DMS53 treated with DMSO at 0.1 percent for 48 hours (cell line): ENCODE measurements around the gene CYP24A1.
A peak's percentile ranks its signal among the peaks of the same experiment; 100 is the strongest.

Experiments
- DNase-seq: peaks from one replicate; lab custom pipeline; 2025; ENCODE audit not compliant: unreplicated experiment; lab: John Stamatoyannopoulos, UW

The CYP24A1 gene

DNA sequence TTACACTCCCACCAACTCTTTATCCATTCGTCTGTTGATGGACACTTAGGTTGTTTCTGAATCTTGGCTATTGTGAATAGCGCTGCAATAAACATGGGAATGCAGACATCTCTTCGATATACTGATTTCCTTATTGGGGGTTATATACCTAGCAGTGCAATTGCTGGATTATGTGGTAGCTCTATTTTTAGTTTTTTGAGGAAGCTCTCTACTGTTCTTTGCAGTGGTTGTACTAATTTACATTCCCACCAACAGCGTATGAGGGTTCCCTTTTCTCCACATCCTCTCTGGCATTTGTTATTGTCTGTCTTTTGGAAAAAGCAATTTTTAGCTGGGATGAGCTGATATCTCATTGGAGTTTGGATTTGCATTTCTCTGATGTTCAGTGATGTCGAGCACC lies 29.5 kb upstream of the CYP24A1 start:
- DNase-seq: no peak

DNA sequence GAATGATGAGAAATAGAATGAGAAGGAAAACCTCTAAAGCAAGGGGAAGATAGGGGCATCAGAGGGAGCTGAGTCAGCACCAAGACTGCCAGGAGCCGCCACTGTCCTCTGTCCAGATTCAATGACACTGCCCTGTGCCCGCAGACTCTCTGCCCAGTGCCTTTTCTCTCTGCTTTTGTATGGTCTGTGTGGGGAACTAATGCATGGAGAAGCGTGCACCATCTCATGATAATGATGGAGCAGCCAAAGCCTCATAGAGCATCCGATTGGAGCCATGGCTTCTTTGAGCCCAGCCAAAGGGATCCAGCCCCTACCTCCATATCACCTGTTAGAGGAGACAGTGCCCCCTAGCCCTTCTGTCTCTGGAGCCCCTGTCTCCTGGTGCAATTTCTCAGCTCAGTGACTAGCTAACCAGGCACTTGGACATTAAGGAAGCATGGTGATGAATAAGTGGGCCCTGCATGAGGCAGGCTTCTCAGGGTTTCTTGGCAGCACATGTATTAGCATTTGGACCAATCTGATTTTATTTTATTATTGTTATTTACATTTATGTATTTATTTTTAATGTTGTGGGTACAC lies 27.6 kb upstream of the CYP24A1 start:
- DNase-seq: no peak

DNA sequence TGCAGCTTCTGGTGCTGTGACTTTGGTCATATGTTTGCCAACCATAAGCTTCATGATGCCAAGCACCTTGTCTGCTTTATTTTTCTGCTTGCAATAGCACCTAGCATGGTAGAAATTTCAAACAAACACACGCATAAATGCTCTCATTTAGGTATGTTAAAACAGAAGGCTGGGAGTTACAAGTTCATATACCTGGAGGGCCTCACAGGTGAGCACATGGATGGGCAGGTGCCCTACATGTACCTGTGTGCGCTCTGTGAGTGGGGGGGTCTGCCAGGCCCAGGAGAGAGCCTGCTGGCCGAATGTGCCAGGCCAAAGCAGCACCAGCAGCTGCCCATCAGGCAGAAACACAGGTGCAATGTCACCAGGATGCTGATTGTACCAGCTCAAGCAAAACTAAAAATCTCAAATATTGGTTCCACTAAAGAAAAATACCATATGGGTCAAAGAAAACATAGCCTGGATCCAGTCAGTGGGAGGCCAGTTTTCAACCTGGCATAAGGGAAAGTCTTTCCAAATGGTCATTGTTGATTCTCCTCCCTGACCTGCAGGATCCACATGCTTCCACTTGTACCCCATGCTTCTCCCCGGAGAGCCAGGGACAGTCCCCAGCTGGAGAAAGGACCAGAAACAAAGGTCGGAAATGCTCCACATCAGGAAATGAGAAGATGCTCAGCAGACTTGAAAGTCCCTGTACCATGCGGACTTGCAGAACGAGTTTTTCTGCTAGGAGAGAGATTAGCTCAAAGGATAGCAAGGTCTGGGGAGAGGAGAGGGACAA lies 26.9 kb upstream of the CYP24A1 start:
- DNase-seq: peak; percentile 84

DNA sequence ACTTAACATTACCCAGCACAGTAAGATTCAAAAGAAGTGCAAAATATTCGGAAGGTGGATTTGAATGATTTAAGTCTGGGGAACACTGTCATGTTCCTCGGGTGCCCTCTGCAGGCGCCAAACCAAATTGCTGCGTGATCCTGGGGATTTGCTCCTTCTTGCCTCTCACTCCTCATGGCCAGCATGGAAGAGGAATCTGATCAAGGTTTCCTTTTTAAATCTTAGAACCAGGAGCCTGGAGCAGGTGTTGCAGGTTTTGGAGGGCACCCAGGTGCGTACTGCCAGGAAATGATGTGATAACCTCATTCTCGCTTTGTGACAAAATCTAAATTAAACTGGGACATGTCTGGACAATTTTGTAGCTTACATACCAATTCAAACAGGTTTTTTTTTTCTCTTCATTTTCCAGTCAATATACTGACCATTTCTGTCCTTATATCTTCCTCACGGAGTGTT lies 26.0 kb upstream of the CYP24A1 start:
- peak; percentile 74 for DNase-seq

DNA sequence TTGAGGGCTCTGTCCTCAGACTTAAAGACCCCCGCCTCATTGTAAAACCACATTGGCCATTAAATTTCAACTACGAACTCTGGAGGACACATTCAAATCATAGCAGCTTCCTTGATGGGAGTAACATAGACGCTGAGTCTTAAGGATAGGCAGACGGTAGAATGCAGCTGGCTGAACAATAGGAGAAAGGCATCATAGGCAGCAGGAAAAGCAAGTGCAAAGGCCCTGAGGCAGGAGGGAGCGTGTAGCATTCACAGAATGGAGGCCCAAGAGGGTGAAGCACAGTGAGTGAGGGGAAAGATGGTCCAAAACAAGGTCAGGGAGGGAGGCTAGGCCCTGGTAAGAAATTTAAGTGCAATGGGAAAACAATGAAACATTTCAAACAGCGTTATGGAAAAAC lies 25.5 kb upstream of the CYP24A1 start:
- no peak for DNase-seq

DNA sequence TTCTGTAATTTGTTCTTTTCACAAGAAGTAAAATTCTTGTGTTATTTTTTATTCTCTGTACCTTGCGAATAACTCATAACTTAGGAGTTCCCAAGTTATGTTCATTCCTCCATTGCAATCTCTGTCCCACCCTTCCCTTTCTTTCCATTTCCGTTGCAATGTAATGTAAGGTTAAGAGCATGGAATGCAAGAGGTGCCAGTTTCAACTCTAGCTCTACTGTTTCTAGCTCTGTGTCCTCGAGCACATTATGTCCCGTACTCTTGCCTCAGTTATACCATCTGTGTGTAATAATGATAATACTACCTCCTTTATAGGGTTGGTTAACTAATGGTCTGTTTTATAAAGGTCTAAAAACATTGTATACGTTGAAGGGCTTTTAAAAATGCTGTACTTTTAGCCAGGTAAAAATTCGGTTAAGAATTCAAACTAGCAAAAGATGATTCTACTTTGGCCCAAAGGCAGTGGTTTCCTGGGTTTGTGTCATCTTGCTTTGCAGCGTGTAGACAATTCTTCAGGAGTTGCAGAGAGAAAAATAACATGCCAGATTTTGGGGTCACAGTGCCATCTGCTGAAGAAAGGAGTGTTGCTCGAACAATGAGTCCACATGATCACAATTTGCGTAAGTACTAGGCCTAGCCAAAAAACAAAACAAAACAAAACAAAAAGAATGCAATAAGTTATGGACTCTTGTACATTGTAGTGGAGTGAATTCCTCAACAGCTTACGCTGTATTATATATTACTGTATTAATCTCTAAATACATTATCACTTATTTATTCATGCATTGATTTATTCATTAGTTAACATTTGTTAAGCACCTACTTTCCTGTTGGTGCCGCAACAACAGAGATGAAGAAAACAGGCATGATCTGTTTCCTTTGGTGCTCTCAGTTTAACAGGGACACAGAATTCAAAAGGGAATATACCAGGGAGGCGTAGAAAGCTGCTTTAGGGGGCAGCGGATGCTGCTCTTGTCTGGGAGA lies 24.1 kb upstream of the CYP24A1 start:
- DNase-seq: no peak

DNA sequence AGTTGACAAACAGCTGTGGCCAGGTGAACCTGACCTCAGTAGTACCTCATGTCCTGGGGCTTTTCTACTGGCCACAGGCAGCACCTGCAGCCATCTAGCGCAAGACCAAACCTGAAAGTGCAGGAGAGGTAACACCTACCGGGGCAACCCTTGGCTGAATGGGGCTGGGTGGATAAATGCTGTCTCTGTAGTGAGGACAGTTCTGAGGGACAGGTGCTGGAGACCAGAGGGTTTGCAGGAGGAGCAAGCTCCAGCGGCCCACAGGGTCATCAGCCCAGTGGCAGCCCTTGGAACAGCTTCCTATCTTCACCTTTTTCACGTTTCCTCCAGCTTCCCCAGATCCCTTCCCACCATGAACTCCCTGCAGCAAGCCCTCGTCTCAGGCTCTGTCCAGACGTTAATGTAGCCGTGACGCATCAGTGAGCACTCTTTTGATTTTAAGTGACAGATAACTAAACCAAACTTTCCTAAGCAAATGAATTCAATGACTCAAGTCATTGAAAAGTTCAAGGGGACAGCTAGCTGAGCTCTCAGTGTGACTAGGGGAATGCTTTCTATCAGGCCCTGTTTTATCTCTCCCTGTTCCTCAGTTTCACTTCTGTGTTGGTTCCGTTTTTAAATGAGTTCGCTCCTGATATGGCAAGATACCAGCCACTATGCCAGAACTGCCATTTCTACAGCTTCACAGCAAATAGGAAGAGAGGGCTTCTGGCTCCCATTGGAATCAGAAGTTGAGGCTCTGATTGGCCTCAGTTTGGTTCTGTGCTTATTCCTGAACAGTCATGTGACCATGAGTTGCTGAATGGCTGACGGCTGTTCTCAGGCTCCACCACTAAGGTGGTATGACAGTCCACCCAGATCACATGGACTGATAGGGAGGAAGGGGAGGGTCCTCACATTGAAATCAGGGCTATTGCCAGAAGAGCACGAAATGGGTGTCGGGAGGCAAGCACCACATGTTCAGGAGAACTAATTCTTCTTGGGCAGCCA lies 22.0 kb upstream of the CYP24A1 start:
- no peak for DNase-seq

DNA sequence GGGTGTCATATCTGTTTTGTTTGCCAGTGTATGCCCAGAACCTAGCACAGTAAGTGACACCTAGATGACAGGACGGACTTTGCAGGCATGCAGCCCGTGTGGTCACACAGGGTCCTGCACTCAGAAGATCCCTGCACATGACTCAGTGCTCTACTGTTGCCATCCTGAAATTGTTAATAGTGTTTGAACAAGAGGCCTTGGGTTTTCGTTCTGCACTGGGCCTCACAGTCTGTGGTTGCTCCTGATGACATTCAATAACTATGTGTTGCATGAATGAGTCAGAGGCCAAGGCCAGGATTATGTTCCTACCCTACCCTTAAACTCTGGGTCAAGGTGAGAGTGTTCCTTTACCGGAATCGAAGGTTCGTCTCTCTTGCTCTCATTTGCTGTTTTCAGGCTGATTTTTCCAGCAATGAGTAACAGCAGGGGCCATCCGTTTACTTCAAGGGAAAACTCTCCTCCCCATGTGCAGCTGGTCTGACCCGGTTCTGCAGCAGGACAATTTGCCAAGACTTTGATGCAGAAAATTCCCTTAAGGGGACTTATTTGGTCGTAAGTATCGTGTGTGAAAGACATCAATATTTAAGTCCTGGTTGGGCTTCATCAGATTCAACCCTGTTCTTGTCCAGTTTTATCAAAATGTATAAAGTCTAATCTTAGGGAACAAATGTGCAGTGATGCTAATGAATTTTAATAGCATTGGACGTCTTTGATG lies 21.1 kb upstream of the CYP24A1 start:
- DNase-seq: no peak

DNA sequence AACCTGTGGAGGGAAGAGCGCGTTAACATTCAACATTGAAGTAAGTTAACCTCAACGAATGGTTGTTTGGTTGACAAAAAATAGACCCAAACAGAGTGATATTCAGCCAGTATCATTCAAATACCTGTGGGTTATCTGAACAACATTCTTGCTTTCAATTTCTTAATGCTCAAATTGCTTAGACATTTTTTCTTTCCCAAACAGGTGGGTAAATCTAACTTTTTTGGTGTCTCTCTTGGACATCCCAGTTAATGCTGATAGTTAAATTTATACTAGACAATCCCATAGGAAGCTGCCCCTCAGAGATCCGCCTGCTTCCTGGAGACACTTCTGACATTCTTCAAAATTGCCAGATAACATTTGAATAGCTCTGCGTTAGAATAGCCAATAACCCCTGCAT lies 20.0 kb upstream of the CYP24A1 start:
- DNase-seq: no peak

DNA sequence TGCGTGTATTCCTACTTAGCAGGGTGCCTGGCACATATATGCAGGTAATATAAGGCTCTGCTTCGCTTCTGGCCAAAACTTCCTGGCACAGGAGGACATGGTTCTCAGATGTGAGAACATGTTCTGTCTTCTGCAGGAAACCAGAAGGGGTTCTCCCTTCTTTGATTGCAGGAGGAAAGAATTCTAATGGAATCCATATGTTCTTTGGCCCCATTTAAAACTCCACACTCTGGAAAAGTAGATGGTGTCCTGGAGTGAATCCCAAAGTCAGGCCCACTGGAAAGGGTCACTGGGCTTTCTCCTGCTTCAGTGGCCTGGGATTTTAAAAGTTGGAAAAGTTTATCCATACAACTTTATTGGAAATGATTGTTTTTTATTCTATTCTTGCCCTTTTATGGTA lies 16.4 kb upstream of the CYP24A1 start:
- no peak for DNase-seq

DNA sequence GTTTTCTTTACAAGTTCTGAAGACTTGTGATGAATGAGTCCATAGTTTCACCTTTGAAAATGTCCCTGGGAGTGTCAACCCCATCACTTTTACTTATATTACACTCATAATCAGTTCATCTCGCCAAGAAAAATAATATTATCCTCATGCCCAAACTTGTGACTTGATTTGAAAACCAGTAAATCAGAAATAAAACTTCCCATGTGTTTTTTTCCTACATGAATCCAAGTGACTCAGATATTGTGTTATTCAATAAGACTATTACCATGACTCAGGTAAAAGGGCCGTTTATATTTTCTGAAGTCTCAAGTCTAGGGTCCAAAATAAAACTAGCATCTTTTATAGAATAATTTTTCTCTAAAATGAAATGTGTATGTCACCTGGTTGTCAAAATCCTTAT lies 15.8 kb upstream of the CYP24A1 start:
- no peak for DNase-seq

DNA sequence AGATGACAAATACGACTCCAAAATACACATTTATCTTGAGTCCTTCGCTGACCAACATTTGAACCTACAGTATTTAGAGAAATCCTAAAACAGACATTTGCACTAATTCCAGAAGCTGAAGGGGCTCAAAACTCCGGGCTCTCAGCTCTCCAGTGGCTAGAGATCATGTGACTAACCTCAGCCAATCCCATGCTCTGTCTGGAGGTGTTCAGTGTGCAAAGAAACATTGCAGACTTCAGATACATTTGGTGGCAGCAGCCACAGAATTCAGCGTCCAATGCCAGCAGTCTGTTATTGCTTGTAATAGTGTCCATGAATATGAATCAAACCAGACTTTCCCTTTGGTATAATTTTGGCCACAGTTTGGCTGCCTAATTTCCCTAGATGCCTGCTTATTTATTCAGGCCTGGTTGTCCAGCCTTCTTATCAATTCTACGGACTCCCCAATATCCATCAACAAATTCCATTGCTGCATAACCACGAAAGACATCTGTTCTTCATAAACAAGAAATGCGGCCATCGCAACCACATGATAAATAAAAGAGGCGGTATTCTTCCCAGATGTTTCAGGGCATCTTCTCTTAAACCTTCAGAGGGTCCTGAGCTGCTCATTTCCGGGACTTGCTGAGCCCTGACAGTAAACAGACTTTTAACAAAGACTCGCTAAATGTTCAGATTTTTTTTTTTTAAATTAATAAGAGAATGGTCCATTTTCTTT lies 14.5 kb upstream of the CYP24A1 start:
- DNase-seq: no peak

DNA sequence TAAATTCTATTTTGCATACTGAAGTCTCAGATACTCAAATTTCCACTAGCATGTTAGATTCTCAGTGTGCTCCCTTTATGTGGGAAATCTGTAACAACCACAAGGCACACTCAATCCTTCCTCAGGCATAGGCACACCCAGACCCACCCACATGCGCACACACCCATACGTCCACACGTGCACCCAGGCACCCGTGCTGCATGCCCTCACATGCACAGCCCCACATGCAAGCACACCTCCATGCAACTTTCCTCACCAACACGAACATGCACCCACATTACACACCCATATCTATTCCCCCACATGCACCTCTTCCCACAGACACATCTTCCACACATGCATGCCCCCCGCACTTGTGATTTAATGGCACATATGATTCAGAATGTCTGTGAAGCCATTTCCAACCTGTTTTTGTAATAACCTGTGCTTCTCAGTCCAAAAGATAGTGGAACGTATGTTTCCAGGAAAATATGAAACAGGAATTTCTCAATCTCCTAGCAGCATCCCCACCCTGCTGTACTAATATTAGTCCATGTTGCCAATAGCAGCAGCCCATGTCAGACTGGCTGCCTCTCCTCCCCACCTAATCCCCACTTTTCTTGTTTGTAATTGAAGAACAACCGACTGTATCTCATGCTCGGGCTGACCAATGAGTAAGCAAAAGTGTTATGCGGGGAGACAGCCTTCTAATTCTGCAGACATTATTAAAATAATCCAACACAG lies 11.3 kb upstream of the CYP24A1 start:
- DNase-seq: no peak

DNA sequence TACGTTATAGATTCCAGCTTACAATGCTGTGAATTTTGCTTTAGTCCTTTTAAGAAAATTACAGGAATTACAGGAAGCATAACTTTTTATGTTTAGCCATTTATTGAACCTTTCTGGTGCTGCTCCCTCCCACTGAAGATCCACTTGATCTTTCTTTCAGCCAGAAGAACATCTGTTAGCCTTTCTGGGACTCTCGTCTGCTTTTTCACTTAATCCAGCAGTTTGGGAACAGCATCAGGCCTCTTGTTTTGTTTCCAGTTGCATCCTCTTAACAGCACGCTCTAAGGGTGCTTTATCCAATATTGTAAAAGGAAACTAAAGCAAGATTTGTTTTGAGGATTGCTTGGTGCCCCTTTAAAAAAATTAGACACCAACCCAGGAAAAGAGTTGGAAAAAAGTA lies 10.3 kb upstream of the CYP24A1 start:
- DNase-seq: no peak

DNA sequence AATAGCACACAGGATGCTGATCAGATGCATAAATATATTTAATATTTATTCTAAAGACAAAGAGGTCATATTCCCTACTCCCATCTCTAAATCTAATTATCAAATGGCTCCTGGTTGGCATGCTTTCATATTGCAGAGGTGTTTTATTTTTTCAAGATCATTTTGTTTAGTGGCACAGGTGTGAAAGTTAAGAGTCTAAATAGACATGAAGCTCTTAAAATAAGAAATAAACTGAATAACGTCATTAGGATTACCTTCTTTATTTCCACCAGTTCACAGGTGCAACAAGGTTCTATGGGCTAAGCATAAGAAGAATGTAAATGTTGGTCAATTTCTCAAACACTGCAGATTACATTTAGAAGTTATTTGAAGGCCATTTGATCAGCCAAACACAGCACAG lies 7.1 kb upstream of the CYP24A1 start:
- no peak for DNase-seq

DNA sequence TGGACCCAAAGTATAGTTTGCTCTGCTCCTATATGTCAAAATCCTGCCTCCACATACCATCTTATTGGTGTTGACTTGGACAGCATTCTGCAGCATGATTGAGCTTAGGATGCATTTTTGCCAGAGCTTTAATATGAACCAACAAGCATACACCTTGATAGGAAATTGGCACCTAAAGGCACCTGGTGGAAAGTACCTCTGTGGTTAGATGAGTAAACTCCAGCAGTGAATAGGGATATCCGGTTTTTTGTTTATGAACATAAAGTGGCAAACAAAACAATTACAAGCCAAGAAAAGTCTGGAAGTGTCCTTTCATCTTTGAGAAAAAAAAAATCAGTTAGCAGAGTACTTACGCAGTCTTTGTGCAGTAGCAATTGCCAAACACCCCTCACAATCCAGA lies 6.2 kb upstream of the CYP24A1 start:
- DNase-seq: peak; percentile 73

DNA sequence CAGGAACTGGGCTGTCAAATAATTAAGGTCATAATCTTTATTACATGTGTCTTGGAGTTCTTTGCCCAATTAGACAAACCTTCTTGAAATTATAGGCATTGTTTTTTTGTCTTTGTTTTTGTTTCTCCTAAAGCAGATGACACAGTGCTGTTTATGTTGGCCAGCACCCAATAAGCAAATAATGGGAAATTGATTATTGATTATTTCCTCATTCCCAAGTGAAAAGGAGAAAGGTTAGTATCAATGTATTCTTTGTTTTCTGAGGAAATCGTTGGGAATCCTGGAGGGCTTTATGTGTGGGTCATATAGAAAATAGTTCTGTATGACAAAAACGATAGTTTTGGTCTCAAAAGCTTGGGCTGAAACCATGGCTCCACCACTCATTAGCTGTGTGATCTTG lies 4.5 kb upstream of the CYP24A1 start:
- no peak for DNase-seq

DNA sequence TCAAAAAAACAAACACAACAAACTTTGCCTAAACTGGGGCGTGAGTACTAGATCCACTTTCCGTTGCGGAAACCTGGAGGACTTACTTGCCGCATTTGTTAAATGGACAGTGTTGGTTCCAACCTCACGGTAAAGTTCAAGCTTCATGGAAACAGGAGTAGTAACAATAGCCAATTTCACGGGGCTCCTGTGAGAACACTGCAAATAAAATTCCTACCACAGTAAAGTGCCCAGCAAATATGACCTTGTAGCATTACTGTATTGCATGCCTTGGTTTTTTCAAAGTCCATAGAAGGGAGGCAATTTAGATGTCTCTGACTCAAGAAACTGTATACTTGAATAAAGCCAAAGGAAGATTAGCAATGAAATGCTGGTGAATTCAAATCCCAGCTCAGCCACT lies 3.6 kb upstream of the CYP24A1 start:
- DNase-seq: no peak

DNA sequence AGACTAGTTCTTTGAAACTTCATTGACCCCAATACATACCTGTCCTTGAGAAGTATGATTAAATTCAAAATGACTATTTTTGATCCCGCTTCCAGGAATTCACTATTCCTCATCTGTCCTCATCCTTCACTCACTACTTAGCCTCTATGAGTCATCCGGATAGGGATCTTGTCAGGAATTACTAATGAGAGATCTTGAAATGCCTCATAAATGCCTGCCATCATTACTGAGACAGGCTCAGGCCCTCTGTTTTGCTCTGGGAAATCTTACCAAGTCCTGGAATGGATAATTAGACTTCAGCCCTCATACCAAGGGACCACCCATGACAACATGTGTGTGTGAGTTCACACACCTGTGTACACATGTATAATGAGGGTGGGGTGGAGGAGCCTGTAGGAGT lies 2.8 kb upstream of the CYP24A1 start:
- DNase-seq: no peak
